ENCODE results near the gene TRPM3.

TRPM3 gene

DNA sequence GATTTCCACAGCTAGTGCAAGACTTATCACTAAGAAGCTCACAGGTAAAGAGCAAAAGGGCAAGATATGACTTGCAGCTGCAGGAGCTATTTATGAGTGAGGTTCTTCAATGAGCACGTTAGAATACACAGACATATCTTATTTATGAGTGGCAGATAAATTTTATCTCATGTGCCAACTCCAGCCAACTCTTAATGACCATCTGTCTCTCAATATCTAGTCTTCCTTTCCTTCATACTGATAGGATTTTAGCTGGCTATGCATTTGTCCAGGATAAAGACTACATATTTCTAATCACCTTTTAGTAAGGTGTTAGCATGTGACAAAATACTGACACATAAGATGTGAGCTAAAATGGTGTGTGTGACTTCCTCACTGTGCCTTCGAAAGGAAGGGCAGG is 304.5 kb downstream of the TRPM3 start:
- Mint-ChIP-seq H3K27me3 (ENCODE audit: low read depth, poor library complexity) (no peaks in the 10 kb centered on the region), H3K4me1 (no peaks in the 10 kb centered on the region), H3K9me3 (no peaks in the 10 kb centered on the region), H3K27ac (no peak overlapping the region), H3K36me3 (ENCODE audit: low read depth) (no peaks in the 10 kb centered on the region), H3K4me3 (no peak overlapping the region)
- no peak for DNase-seq
- TF ChIP-seq, protein P1, sequence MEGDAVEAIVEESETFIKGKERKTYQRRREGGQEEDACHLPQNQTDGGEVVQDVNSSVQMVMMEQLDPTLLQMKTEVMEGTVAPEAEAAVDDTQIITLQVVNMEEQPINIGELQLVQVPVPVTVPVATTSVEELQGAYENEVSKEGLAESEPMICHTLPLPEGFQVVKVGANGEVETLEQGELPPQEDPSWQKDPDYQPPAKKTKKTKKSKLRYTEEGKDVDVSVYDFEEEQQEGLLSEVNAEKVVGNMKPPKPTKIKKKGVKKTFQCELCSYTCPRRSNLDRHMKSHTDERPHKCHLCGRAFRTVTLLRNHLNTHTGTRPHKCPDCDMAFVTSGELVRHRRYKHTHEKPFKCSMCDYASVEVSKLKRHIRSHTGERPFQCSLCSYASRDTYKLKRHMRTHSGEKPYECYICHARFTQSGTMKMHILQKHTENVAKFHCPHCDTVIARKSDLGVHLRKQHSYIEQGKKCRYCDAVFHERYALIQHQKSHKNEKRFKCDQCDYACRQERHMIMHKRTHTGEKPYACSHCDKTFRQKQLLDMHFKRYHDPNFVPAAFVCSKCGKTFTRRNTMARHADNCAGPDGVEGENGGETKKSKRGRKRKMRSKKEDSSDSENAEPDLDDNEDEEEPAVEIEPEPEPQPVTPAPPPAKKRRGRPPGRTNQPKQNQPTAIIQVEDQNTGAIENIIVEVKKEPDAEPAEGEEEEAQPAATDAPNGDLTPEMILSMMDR (IDR thresholded peaks at IDR 0.05), result no peak

DNA sequence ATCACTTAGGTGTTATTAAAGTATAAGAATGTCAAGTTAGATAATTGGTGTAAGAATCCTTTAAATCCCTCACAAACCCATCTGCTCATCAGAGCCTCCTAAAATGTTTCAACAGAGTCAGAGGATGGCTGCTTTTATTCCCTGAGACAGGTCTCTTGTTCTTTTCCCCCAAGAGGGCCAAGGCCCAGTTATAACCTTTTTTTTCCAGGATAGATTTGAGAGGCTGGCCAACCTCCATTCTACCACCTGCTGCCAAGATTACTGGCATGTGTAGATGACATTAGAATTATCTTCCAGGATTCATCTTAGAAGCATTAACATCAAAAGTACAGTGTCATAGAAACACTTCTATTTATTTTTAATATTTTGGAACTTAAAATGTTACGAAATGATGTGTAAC is 305.1 kb downstream of the TRPM3 start:
- H3K4me3 Mint-ChIP-seq, result no peak overlapping the region
- TF ChIP-seq, protein P1 (IDR thresholded peaks at IDR 0.05), result no peak
- no peaks in the 10 kb centered on the region for H3K9me3 Mint-ChIP-seq
- H3K36me3 Mint-ChIP-seq (ENCODE audit: low read depth), result no peaks in the 10 kb centered on the region
- H3K27me3 Mint-ChIP-seq (ENCODE audit: low read depth, poor library complexity), result no peaks in the 10 kb centered on the region
- no peak for DNase-seq
- no peaks in the 10 kb centered on the region for H3K4me1 Mint-ChIP-seq
- H3K27ac Mint-ChIP-seq, result peak overlapping the region; percentile 14

DNA sequence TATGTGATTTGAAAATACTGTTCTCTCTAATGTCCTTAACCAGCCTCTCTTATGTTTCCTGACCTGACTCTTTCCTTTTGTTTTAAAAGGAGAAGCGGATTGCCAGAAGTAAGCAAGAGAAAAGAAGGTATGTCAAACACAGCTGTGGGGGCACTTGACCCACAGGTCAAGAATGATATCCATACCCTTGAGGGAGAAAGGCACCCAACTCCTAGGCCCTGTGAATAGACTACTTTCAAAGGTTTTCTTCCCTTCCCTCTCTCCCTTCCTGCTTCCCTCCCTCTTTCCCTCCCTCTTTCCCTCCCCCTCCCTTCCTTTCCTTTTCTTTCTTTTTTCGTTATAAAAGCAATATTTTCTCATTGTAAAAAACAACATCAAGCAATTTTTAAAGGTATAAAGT is 306.8 kb downstream of the TRPM3 start:
- no peaks in the 10 kb centered on the region for H3K9me3 Mint-ChIP-seq
- H3K4me3 Mint-ChIP-seq, result no peak overlapping the region
- H3K4me1 Mint-ChIP-seq, result no peaks in the 10 kb centered on the region
- TF ChIP-seq, protein P1 (IDR thresholded peaks at IDR 0.05), result no peak
- no peaks in the 10 kb centered on the region for H3K27me3 Mint-ChIP-seq (ENCODE audit: low read depth, poor library complexity)
- H3K27ac Mint-ChIP-seq, result no peak overlapping the region
- no peaks in the 10 kb centered on the region for H3K36me3 Mint-ChIP-seq (ENCODE audit: low read depth)
- no peak for DNase-seq

DNA sequence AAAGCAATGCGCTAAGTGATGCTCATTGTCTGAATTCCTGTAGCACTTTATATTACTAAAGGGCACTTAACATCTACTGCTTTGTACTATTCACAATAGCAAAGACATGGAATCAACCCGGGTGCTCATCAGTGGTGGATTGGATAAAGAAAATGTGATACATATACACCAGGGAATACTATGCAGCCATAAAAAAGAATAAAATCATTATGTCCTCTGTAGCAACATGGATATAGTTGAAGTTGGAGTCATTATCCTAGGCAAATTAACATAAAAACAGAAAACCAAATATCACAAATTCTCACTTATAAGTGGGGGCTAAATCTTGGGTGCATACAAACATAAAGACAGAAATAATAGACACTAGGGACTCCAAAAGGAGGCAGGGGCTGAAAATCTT is 308.3 kb downstream of the TRPM3 start:
- no peak overlapping the region for H3K4me3 Mint-ChIP-seq
- no peak overlapping the region for H3K27ac Mint-ChIP-seq
- H3K27me3 Mint-ChIP-seq (ENCODE audit: low read depth, poor library complexity), result no peaks in the 10 kb centered on the region
- TF ChIP-seq, protein P1 (IDR thresholded peaks at IDR 0.05), result no peak
- no peaks in the 10 kb centered on the region for H3K4me1 Mint-ChIP-seq
- DNase-seq, result no peak
- no peaks in the 10 kb centered on the region for H3K36me3 Mint-ChIP-seq (ENCODE audit: low read depth)
- no peaks in the 10 kb centered on the region for H3K9me3 Mint-ChIP-seq

DNA sequence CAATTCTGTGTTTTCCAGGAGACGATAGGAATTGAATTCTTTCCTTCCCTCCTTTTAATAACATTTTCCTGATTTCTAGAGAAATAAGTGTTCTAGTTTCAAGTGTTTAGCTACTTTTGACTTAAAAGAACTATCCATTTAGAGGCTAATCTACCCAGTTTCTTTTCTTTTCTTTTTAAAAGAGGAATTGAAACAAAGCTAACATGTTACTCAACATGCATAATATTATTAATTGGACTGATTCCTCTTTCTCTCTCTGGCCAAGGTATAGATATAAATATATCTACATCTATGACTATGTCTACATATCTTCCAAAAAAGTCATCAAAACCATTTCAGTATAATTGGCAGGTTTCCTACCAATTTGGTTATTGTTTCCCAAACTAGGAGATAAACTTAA is 309.8 kb downstream of the TRPM3 start:
- H3K36me3 Mint-ChIP-seq (ENCODE audit: low read depth), result no peaks in the 10 kb centered on the region
- no peak overlapping the region for H3K4me3 Mint-ChIP-seq
- no peaks in the 10 kb centered on the region for H3K27me3 Mint-ChIP-seq (ENCODE audit: low read depth, poor library complexity)
- DNase-seq, result no peak
- no peaks in the 10 kb centered on the region for H3K9me3 Mint-ChIP-seq
- no peaks in the 10 kb centered on the region for H3K4me1 Mint-ChIP-seq
- H3K27ac Mint-ChIP-seq, result no peak overlapping the region
- TF ChIP-seq, protein P1 (IDR thresholded peaks at IDR 0.05), result no peak

DNA sequence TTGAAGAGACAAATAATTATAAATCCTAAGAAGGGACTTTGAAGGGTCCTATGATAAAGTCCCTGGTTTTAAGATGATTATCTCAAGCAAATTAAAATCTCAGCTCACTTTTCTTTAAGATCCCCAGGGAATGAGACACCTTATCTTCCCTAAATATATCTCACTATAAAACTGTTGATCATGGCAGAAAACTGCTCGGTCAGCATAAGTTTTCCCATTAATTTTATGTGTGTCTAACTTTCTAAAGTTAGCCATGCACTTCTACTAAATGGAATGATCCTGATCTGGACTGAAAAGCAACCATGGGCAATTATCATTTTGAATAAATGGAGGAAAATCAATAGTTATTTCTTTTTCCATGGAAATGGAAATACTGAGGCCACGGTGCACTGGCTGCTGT is 314.5 kb downstream of the TRPM3 start:
- DNase-seq, result no peak
- TF ChIP-seq, protein P1 (IDR thresholded peaks at IDR 0.05), result no peak
- no peak overlapping the region for H3K27ac Mint-ChIP-seq
- no peaks in the 10 kb centered on the region for H3K9me3 Mint-ChIP-seq
- H3K4me3 Mint-ChIP-seq, result no peak overlapping the region
- peaks cover 16% of the 10 kb centered on the region for H3K4me1 Mint-ChIP-seq
- peaks cover 2% of the 10 kb centered on the region for H3K27me3 Mint-ChIP-seq (ENCODE audit: low read depth, poor library complexity)
- H3K36me3 Mint-ChIP-seq (ENCODE audit: low read depth), result no peaks in the 10 kb centered on the region

Data from nephron progenitor cell (in vitro differentiated cells).